Measurements from ENCODE around the gene INPP4B. TPM values are rescaled to one million over a fixed set of nuclear protein-coding genes. Genes with fewer than 3 reads are reported as not detected.

The INPP4B gene
- polyA plus RNA-seq, 1 donor = 36.4 TPM

DNA sequence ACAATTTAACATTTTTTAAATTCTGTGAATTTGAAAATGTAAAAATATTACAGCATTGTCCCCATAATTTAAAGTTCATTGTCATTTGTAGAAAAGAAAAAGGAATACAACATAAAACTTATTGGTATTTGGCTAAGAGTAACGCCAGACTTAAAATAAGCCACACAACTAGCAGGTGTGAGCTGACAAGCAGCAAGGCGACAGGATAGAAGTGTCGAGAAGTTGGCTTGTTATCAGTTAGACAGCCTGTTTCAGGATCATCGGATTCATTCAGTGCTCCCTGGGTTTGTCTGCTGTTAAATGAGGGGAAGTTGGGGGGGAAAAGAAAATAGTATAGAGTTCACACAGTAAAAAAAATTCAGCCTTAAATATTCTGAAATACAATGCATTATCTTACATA, 816.1 kb downstream of the INPP4B start:
- DNase-seq (ENCODE audit: low read depth) = no peak

DNA sequence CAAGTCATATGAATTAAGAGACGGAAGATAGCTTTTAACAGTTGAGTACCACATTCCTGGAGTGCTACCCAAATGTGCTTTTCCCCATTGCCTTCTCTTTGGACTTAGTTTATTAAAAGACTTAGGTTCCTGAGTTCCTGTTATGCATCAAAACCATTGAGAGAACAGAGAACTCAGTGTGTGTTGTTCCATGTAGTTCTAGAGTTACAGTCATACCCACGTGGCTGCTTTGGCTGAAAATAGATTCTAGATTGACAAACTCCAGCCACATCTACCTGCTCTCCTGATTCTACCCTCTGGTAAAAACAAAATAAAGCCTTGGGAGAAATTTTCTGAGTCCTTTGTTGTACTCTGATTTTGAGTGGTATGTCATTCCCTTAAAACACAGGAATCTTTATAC, 824.3 kb downstream of the INPP4B start:
- no peak for DNase-seq (ENCODE audit: low read depth)

DNA sequence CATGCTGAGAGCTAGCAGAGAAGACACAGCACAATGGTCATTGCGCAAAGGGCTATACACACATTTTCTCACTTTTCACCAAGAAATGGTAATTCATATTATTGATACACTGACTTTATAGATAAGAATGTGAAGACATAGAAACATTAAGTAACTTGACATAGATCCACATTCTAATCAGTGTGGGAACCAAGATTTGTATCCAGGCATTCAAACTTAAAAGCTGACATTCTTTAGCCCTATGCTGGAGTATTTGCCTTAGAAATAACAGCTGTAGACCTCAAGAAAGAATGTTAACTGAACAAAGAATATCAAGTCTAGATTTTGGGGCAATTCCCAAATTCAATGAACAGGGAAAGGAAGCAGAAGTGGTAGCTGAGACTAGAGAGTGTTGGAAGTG, 824.9 kb downstream of the INPP4B start:
- no peak for DNase-seq (ENCODE audit: low read depth)

DNA sequence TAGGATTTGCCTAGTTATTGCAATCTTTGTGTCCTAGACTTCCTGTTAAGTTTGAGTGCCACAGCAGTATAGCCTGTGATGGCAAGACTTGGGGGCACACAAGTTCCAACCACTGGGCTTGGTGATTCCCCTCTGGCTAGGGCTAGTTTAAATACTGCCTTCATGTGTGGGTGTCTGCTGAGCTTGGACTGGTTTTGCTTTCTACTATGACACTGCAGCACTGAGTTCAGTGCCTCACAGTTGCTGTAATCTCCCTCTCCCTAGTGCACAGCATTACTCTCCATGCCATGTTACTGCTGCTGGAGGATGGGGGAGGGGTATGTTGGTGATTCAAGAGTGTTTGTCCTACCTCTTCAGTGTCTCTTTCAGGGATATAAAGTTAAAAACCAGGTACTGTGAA, 830.1 kb downstream of the INPP4B start:
- no peak for DNase-seq (ENCODE audit: low read depth)

DNA sequence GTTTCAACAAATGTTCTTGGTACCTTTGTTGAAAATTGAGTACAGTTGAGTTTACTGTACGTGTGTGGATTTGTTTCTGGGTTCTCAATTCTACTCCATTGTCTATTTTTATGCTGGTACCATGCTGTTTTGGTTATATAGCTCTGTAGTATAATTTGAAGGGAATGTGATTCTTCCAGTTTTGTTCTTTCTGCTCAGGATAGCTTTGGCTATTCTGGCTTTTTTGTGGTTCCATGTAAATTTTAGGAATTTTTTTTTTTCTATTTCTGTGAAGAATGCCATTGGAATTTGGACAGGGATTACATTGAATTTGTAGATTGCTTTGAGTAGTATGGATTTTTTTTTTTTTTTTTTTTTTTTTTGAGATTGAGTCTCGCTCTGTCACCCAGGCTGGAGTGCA, 836.4 kb downstream of the INPP4B start:
- DNase-seq (ENCODE audit: low read depth) = no peak

DNA sequence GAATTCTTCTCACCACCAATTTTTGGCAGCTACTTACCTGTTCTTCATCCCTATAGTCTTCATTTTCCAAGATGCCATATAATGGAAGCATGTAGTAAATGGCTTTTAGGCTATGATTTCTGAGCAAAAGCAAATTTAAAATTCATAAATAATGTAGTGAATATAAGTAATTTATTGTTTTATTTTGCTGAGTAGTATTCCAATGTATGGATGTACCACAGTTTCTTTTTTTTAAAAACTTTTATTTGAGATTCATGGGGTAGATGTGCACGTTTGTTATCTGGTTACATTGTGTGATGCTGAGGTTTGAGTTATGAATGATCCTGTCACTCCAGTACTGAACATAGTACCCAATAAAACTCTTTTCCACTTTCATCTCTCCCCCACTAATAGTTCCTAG, 840.6 kb downstream of the INPP4B start:
- DNase-seq (ENCODE audit: low read depth) = no peak

DNA sequence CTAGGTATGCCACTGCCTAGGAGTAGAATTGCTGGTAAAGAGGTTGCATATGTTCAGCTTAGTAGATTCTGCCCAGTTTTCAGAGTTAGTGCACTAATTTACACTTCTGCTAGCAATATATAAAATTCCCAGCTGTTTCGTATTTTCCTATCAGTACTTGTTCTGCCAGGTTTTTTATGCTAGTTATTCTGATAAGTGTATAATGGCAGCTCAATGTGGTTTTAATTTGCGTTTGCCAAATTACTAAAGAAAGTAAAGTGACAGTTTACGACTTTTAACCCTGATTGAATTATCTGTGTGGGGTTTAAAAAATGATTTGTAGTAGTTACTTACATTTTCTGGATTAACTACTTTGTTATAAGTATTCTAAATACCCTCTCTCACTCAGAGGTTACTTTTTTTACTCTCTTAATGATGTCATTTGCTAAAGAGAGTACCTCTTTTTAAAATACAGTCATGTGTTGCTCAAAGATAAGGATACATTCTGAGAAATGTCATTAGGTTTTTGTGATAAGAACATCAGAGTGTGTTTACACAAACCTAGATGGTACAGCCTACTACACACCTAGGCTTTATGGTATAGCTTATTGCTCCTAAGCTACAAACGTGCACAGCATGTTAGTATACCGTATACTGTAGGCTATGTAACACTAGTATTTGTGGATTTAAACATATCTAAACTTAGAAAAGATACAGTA, 846.5 kb downstream of the INPP4B start:
- DNase-seq (ENCODE audit: low read depth) = no peak

DNA sequence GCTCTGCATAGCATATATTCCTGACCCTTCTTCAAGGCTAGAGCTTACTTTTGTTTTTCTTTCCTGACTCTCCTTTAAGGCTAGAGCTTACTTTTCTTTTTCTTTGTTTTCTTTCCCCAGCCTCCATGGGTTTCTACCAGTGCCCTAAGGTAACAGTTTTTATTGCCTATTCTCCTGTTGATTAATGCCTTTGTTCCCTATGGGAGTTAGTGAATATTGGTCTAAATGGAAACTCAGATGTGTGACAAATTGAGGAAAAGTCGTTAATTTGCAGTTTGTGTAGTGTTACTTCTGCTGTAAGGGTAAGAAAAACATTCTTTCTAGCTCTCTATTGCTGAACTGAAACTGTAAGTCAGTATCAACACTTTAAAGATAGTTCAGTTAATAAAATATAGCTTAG, 851.0 kb downstream of the INPP4B start:
- DNase-seq (ENCODE audit: low read depth) = no peak

DNA sequence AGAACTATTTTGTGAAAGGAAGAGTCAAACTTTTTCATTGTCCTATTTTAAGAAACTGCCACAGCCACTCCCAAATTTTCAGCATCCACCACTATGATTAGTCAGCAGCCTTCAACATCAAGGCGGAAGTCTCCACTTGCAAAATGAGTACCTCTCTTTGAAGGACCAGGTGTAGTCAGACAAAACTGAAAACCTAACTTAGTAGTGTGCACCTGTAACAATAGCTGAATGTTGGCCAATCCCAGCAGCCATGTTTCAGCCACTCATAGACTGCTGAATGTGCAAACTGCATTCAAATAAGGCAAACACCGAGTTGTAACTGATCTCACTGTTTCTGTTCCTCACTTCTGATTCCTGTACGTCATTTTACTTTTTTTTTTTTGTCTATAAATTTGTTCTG, 868.7 kb downstream of the INPP4B start:
- DNase-seq (ENCODE audit: low read depth) = no peak

Data from forelimb muscle (tissue), 1 donor.